GM21717 (cell line): ENCODE data around the gene DRC7.

Source experiments
- ATAC-seq: cut with Tn5 transposase; IDR thresholded peaks from one replicate; pipeline ENCODE4 v1.9.1; 2021; ENCODE audit warnings: mild to moderate bottlenecking, moderate library complexity; ENCODE audit not compliant: unreplicated experiment

DRC7 gene, protein sequence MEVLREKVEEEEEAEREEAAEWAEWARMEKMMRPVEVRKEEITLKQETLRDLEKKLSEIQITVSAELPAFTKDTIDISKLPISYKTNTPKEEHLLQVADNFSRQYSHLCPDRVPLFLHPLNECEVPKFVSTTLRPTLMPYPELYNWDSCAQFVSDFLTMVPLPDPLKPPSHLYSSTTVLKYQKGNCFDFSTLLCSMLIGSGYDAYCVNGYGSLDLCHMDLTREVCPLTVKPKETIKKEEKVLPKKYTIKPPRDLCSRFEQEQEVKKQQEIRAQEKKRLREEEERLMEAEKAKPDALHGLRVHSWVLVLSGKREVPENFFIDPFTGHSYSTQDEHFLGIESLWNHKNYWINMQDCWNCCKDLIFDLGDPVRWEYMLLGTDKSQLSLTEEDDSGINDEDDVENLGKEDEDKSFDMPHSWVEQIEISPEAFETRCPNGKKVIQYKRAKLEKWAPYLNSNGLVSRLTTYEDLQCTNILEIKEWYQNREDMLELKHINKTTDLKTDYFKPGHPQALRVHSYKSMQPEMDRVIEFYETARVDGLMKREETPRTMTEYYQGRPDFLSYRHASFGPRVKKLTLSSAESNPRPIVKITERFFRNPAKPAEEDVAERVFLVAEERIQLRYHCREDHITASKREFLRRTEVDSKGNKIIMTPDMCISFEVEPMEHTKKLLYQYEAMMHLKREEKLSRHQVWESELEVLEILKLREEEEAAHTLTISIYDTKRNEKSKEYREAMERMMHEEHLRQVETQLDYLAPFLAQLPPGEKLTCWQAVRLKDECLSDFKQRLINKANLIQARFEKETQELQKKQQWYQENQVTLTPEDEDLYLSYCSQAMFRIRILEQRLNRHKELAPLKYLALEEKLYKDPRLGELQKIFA

GRCh38 chr16:57694725-57695679 lies at the start of gene DRC7:
DRC7 (plus strand) TSS chr16:57694806; CDS start chr16:57697950, 3,144 bp downstream.
- no peak for ATAC-seq

- no peak for ATAC-seq
Observed at GRCh38 chr16:57645169-57645568, 49.4 kb upstream of the DRC7 start.

DNA sequence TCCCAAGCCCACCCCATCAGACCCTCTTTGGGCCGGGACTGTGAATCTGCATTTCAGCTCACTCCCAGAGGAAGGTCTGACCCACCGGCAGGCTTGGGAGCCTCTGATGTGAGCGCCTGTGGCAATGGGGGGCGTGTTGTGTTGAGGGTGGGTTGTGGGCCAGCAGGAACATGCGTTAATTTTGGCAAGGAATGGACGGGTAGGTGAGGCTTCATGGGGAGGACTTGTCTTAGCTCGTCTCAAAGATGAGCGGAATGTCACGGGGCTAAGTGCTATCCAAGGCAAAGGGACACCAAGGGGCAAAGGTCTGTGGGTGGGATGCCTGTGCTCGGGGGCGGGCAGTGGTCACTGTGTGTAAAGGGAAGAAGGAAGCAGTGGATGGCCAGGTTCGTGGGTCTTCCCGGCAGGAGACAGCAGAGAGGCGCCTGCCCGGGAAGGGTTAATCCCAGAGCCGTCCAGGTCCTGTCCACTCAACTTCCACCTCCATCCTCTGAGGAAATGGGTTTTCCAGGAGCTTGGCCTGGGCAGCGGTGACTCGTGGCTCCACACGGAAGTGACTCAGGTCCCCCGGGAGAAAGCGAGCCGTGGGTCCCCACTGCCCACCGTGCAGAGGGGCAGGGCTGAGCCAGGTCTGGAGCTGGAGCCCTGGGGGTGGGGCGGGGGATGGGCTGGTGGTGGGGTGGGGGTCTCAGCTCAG lies 48.8 kb upstream of the DRC7 start:
- ATAC-seq, result no peak

DNA sequence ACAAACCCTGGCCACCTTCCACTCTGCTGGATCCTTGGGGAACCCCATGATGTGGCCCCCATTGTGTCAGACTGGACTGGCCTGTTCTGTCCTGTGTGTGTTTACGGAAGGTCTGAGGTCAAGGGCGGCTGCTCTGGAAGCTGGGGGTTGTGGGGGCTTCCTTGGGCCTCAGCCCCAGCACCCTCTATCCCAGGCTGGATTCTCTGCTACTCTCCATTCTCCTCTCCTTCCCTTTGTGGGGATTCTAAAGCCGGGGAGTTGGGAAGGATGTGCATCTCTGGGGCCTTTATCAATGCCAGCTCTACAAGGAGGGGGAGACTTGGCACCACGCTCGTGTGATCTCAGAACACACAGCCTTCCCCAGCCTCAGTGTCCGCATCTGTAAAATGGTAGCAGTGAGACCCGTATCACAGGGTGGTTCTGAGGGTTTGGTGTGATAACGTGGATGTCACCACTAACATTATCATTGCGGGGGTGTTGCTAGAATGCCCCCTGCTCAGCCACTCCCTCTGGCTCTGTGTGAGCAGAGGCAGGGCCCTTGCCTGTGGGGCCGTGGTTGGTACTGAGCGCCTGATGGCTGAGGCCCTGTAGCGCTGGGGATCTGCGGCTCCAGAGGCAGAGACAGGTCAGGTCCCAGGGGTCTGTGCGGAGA lies 48.1 kb upstream of the DRC7 start:
- ATAC-seq, result no peak

DNA sequence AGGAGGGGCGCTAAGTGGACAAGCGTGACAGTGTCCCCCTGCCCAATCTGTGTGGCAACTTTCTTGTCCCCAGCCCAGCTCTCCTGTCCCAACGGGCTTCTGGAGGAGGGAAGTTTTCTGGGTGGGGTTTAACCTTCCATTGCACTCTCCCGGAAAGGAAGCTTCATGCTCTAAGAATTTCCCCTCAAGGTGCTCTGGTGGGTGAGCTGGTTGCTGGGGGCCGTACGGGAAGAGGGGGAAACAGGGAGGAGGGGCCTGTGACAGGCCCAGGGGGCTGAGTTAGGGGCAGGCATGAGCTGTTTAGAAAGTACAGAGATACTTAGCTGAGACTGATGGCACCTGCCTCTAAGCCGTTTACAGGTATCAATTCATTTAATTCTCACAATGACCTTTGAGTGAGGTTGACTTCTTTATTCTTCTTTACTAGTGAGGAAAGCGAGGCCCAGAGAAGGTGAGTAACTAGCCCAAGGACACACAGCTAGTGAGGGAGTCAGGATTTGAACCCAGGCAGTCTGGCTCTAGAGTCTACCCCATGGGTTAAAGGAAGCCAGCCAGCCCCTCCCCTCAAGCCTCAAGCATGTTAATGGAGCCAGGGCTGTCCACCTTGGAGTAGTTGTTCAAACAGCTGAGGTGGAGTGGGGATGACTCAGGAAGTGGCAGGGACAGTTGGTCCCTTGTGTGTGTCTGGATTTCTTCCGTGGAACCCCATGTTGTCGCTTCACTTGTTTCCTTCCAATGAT lies 47.3 kb upstream of the DRC7 start:
- no peak for ATAC-seq

GRCh38 chr16:57648125-57648524 lies 46.5 kb upstream of the DRC7 start:
- no peak for ATAC-seq

DNA sequence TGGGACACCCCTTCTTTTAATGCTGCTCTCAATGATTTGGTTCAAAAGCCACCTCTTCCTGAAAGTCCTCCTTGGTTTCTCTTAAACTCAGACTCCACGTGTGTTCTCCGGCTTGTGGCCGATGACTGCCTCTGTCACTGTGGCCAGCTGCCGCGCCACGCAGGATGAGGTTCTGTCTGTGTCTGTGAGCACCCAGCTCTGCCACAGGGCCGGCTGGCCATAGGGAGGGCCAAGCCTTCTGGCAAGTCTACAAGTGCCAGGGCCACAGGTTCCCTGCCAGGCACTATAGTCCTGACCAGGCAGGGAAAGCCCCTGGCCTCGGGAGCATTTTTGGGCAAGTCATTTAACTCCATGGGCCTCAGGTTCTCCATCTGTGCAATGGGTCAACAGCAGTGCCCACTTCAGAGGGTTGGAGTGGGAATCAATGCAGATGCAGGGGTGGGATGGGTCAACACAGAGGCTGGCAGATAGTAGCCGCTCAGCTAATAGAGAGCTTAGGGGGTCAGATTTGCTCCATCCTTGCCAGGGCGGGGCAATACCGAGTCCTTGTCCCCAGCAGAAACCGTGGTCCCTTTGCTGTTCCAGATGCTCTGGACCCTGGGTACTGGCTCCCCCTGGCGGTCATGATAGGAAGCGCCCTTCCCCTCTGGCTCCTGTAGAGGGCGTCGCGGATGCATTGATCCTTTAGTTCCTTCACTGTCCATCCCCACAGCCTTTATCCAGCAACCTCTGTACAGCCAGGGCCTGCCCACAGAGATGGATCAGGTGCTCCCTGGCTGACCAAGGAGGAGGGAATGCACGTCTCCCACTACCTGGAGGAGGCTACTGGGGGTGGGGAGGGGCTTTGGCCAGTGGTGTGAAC lies 45.8 kb upstream of the DRC7 start:
- ATAC-seq, result peak; percentile 58

GRCh38 chr16:57649443-57649751 lies 45.2 kb upstream of the DRC7 start:
- ATAC-seq, result no peak

DNA sequence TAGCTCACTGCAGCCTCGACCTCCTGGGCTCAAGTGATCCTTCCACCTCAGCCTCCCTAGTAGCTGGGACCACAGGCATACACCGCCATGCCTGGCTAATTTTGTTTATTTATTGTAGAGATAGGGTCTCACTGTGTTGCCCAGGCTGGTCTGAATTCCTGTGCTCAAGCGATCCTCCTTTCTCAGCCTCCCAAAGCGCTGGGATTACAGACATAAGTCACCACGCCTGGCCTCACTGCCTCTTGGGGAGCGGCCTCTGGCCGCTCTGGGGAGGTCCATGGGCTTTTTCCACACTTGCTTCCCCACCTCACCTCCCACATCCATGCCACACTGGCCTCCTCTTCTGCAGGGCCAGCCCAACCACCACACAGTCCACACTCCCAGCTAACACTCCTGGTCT lies 44.8 kb upstream of the DRC7 start:
- ATAC-seq, result no peak

DNA sequence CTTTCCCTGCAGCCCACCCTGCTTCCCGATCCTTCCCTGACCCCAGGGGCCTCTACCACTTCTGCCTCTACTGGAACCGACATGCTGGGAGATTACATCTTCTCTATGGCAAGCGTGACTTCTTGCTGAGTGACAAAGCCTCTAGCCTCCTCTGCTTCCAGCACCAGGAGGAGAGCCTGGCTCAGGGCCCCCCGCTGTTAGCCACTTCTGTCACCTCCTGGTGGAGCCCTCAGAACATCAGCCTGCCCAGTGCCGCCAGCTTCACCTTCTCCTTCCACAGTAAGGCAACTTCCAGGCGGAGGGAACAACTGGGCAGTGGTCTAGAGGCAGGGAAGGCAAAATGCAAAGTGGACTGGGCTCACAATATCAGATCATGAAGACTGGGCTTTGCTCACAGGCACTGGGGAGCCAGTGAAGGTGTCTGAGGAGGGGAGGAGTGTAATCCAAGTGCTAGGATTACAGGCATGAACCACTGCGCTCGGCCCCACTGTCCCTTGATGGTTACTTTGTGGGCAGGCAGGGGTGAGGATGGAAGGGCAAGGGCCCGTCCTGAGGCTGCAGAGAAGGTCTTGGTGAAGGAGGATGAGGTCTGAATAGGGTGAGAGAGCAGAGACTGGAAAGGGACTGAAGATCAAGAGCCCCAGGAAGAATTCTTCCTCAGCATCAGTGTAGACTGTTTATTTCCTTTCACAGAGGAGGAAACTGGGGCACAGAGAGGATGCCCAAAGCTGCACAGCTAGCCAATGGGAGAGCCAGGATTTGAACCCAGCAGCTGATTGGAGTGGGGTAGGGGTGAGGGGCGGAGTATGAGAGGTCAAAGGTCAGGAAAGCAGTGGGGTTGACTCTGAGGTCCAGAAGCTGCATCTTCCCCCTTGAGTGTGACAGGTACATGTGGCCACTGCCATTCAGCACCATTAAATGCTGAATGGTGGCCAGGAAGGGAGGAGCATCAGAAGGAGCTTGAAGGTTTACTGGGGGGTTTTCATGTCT lies 43.0 kb upstream of the DRC7 start:
- ATAC-seq, result no peak

GRCh38 chr16:57652695-57653471 lies 41.7 kb upstream of the DRC7 start:
- no peak for ATAC-seq

DNA sequence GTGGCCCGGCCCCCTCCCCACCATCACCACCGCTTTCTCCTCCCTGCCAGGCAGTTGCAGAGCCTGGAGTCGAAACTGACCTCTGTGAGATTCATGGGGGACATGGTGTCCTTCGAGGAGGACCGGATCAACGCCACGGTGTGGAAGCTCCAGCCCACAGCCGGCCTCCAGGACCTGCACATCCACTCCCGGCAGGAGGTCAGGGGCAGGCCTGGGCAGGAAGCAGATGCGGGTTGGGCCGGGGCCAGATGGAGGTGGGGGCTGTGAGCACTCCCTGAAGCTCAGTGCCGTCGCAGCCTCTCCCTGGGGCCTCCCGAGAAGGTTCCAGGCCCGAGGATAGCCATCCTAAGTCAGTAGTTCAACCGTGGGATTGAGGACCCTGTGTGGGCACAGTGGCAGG lies 40.7 kb upstream of the DRC7 start:
- ATAC-seq, result no peak

GRCh38 chr16:57656342-57656955 lies 38.2 kb upstream of the DRC7 start:
- no peak for ATAC-seq

GRCh38 chr16:57657228-57657627 lies 37.4 kb upstream of the DRC7 start:
- ATAC-seq, result no peak

DNA sequence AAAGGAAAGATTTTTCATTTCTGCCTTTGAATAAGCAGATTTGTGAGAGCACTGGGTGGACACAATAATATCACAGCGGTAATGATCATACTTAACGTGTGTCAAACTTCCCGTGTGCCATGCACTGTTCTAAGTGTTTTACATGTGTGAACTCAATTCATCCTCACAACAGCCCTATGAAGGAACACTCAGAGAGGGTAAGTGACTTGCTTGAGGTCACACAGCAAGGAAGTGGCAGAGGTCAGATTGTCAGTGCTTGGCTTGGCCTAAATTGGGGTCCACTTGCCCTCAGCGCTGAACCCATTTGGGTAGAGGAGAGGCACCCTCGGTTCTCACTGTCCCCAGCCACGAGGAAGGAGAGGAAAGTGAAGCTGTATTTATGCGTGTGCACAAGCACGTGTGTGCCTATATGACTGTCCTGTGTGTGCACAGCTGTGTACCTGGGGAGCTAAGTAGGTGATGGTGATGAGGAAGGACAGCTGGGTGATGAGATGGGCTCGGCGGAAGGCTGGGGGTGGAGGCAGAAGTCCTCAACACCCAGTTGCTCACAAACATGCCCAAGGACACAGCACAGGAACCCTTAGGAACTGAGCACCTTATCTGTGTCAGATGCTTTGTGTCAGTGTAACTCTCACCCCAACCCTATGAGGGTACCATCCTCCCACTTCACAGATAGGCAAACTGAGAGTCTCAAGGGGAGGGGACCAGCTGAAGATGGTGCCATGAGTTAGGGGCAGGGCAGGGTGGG lies 36.3 kb upstream of the DRC7 start:
- no peak for ATAC-seq
